HepG2 (cell line): Measurements from ENCODE around the gene PRKCB. TPM values are rescaled to one million over a fixed set of nuclear protein-coding genes. Genes with fewer than 3 reads are reported as not detected.
A peak's percentile ranks its signal among the peaks of the same experiment; 100 is the strongest.

Experiments
- ATAC-seq: fragments of 200-7000 bp; cut with Tn5 transposase; 3 replicates; pipeline ENCODE4 v1.9.1; 2020; ENCODE audit warnings: mild to moderate bottlenecking, moderate library complexity
- BruUV-seq: library from RNA; stranded (reverse); fragments of 400-500 nt; replicated peaks from 2 replicates; lab custom pipeline; 2021; lab: Mats Ljungman, UMichigan
- CTCF ChIA-PET: fragments of 300-600 bp; formaldehyde crosslinking; extraction: SDS; loops from one replicate; lab custom pipeline; 2021; ENCODE audit warnings: low total read pairs, inconsistent platforms, low intra/inter-chr PET ratio; lab: Yijun Ruan, JAX
- POLR2A ChIA-PET: fragments of 350-600 bp; sonication (Branson Sonifier 250); formaldehyde crosslinking; loops from one replicate; lab custom pipeline; 2020; ENCODE audit warnings: antibody characterized with exemption, inconsistent platforms; lab: Yijun Ruan, JAX
- DNase-seq: peaks from one replicate; pipeline ENCODE4 v3.0.0-alpha.2; 2015; ENCODE audit warnings: low spot score
- FAIRE-seq: peaks from 3 replicates; lab custom pipeline; 2011; peaks lifted over from hg19 to GRCh38; lab: Jason Lieb, UNC
- H2AFZ ChIP-seq: one replicate; pipeline ENCODE4 v1.6.1; 2011; ENCODE audit warnings: low read length, inconsistent platforms
- H3K27ac ChIP-seq: fragments of 300-600 bp; 3 replicates; pipeline ENCODE4 v1.8.0; 2011; ENCODE audit warnings: mixed run types, mild to moderate bottlenecking, mixed read lengths, low read length, inconsistent platforms; ENCODE audit not compliant: insufficient read depth; ENCODE audit errors: extremely low read length
- H3K27me3 ChIP-seq, 2 experiments: fragments of 200-600 bp in 1 of 2; 2 replicates in 1 of 2; 3 replicates in 1 of 2; pipeline versions ENCODE4 v1.6.0 to v1.8.0; 2011; ENCODE audit warnings: low read length in 2 of 2, mild to moderate bottlenecking in 2 of 2, moderate library complexity in 2 of 2, inconsistent platforms in 1 of 2; ENCODE audit not compliant: insufficient read depth in 2 of 2, control insufficient read depth in 1 of 2
- H3K36me3 ChIP-seq, 2 experiments: fragments of 200-600 bp in 1 of 2; replicated peaks in 1 of 2; 2 replicates in 1 of 2; 3 replicates in 1 of 2; pipeline versions ENCODE4 v1.5.1 to v1.8.0; 2011; ENCODE audit warnings: low read length in 2 of 2, inconsistent platforms in 1 of 2; ENCODE audit not compliant: insufficient read depth in 2 of 2, control insufficient read depth in 1 of 2
- H3K4me1 ChIP-seq: 2 replicates; pipeline ENCODE4 v1.5.1; 2012; ENCODE audit warnings: low read length, inconsistent platforms; ENCODE audit not compliant: insufficient read depth
- H3K4me2 ChIP-seq: 2 replicates; pipeline ENCODE4 v1.6.0; 2011; ENCODE audit warnings: low read depth, low read length, inconsistent platforms
- H3K4me3 ChIP-seq, 3 experiments: fragments of 200-600 bp in 1 of 3; sonication (generic), shearing (Covaris generic) in 1 of 3; replicated peaks in 1 of 3; 2 replicates each; pipeline ENCODE4 v1.5.1; 2011 to 2016; ENCODE audit warnings: low read length in 3 of 3, inconsistent platforms in 2 of 3, low read depth in 2 of 3, mild to moderate bottlenecking in 2 of 3, control low read depth in 1 of 3, mixed read lengths in 1 of 3; ENCODE audit not compliant: insufficient read depth in 1 of 3
- H3K79me2 ChIP-seq: one replicate; pipeline ENCODE4 v1.6.1; 2011; ENCODE audit warnings: low read length, inconsistent platforms; ENCODE audit not compliant: insufficient read depth
- H3K9ac ChIP-seq: 2 replicates; pipeline ENCODE4 v1.6.0; 2011; ENCODE audit warnings: mild to moderate bottlenecking, low read depth, low read length, inconsistent platforms; ENCODE audit not compliant: insufficient read depth
- H3K9me3 ChIP-seq: 2 replicates; pipeline ENCODE4 v1.5.1; 2012; ENCODE audit warnings: mild to moderate bottlenecking, low read length
- H4K20me1 ChIP-seq: 2 replicates; pipeline ENCODE4 v1.6.0; 2011; ENCODE audit warnings: inconsistent platforms, mild to moderate bottlenecking, low read length, moderate library complexity; ENCODE audit not compliant: insufficient read depth
- CHCHD3 ChIP-seq: sonication (generic); formaldehyde crosslinking; IDR thresholded peaks from 2 replicates; pipeline ENCODE4 v1.8.0; 2022; ENCODE audit warnings: mild to moderate bottlenecking, missing genetic modification reagents, moderate library complexity
- MAFG ChIP-seq: sonication (generic); formaldehyde crosslinking; IDR thresholded peaks from 2 replicates; pipeline ENCODE4 v1.5.1; 2020; ENCODE audit warnings: mild to moderate bottlenecking, missing genetic modification reagents
- NR2C2 ChIP-seq: sonication (generic); formaldehyde crosslinking; IDR thresholded peaks from 2 replicates; pipeline ENCODE4 v1.4.0; 2020; ENCODE audit warnings: missing genetic modification reagents, mild to moderate bottlenecking, moderate library complexity, borderline replicate concordance
- TBX3 ChIP-seq: fragments of 450-650 bp; IDR thresholded peaks from 2 replicates; pipeline ENCODE4 v1.6.1; 2017; ENCODE audit warnings: antibody characterized with exemption, mild to moderate bottlenecking, inconsistent platforms, borderline replicate concordance
- ZSCAN21 ChIP-seq: sonication (generic); formaldehyde crosslinking; IDR thresholded peaks from 2 replicates; pipeline ENCODE4 v1.8.0; 2022; ENCODE audit warnings: mild to moderate bottlenecking, missing genetic modification reagents, moderate library complexity, borderline replicate concordance
- WGBS: methylation state at CpG from one replicate; pipeline ENCODE4 v1.1.6; 2017; ENCODE audit warnings: low lambda C conversion rate; 5-methylcytosine and 5-hydroxymethylcytosine counted together
- in situ Hi-C: cut with HindIII; loops from 2 replicates; pipeline ENCODE4 v1.10.0; 2017; ENCODE audit warnings: low pct_unique_long_range_greater_than_20kb; ENCODE audit not compliant: extremely low pct_ligation_motif_present
- intact Hi-C: fragments of 100-400 bp; cut with micrococcal nuclease; formaldehyde crosslinking; loops from one replicate; pipeline ENCODE4 v1.10.0; 2022; ENCODE audit not compliant: unreplicated experiment
- polyA plus RNA-seq, 8 experiments: library from polyadenylated mRNA; depleted of rRNA in 3 of 8; stranded (reverse) in 7 of 8; unstranded in 1 of 8; fragments of >200 nt; fragmentation: Illumina TruSeq in 4 of 8; extraction: Trizol in 4 of 8; gene quantifications; 2 replicates each; pipeline versions ENCODE4 v1.2.1 to v1.2.3, GENCODE V29; 2011 to 2016; ENCODE audit warnings: low read depth in 4 of 8, missing spikeins in 1 of 8, mixed read lengths in 1 of 8; ENCODE audit not compliant: insufficient read depth in 1 of 8
- total RNA-seq, 5 experiments: library from RNA; depleted of rRNA; stranded (reverse); fragments of >200 nt; fragmentation: Illumina TruSeq; extraction: Trizol; gene quantifications; 2 replicates each; pipeline ENCODE4 v1.2.3, GENCODE V29; 2016; ENCODE audit warnings: low read depth in 1 of 5
- TF ChIP-seq, protein P1 (sequence below): sonication (generic); formaldehyde crosslinking; IDR thresholded peaks from 2 replicates; pipeline ENCODE4 v1.8.0; 2022; ENCODE audit warnings: low read depth, missing genetic modification reagents
- TF ChIP-seq, protein P2 (sequence below): fragments of 450-650 bp; IDR thresholded peaks from 2 replicates; pipeline ENCODE4 v1.6.1; 2016
- TF ChIP-seq, protein P3 (sequence below): fragments of 450-650 bp; IDR thresholded peaks from 2 replicates; pipeline ENCODE4 v1.6.1; 2017

PRKCB gene
- total and polyA plus RNA-seq, 2 of the 13 experiments (the other 11 are each of a cell fraction or from before 2014, with no cell fraction given), result 0.01 TPM; not detected in 1

DNA sequence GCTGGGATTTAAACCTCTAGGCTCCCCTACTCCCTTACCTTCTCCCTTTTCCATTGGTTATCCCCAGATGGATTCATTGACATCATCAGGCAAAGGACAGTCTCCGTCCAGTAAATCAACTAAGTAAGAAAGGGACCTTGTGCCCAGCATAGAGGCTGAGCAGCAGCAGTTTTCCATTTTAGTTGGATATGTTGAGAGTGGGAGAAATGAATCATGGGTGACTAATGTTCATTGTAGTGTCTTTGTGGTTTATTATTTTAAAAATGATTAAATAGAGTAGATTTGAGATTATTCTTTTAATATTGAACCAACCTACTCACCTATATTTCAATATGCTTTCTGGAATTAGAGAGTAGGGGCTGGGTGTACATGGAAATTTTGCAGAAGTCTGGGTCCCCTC lies 321.0 kb downstream of the PRKCB start:
- WGBS, result 6% methylated on average over 1 of the region's 1 CpG
- H3K9ac ChIP-seq, result no peak overlapping the region
- intact Hi-C loops, result no loop called here
- no peaks in the 10 kb centered on the region for H3K9me3 ChIP-seq
- in situ Hi-C loops, result loop anchor here (10.0 kb wide), 1 partner anchor 242 kb away; no protein-coding TSS in a partner anchor
- ChIA-PET CTCF (no interaction called here), POLR2A (no interaction called here)
- no peaks in the 10 kb centered on the region for H3K4me1 ChIP-seq
- ATAC-seq (no peak), FAIRE-seq (no peak), DNase-seq (no peak)
- no peak overlapping the region for H3K4me3 ChIP-seq
- BruUV-seq, result no TSS peak
- TF ChIP-seq NR2C2 (CRISPR knock-in tag) (no peak), CHCHD3 (CRISPR knock-in tag) (no peak), MAFG (no peak), TBX3 (no peak)
- TF ChIP-seq, protein P1, sequence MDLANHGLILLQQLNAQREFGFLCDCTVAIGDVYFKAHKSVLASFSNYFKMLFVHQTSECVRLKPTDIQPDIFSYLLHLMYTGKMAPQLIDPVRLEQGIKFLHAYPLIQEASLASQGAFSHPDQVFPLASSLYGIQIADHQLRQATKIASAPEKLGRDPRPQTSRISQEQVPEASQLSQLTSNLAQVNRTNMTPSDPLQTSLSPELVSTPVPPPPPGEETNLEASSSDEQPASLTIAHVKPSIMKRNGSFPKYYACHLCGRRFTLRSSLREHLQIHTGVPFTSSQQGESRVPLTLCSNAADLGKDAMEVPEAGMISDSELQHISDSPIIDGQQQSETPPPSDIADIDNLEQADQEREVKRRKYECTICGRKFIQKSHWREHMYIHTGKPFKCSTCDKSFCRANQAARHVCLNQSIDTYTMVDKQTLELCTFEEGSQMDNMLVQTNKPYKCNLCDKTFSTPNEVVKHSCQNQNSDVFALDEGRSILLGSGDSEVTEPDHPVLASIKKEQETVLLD (CRISPR knock-in tag), result no peak
- no peak overlapping the region for H3K27ac ChIP-seq
- H3K79me2 ChIP-seq, result no peaks in the 10 kb centered on the region
- no peaks in the 10 kb centered on the region for H4K20me1 ChIP-seq
- no peaks in the 10 kb centered on the region for H3K36me3 ChIP-seq
- H3K4me2 ChIP-seq, result no peak overlapping the region
- no peak overlapping the region for H2AFZ ChIP-seq
- H3K27me3 ChIP-seq, result peaks cover 0 to 4% of the 10 kb centered on the region in 2 experiments; a peak in 1 of 5 replicates

DNA sequence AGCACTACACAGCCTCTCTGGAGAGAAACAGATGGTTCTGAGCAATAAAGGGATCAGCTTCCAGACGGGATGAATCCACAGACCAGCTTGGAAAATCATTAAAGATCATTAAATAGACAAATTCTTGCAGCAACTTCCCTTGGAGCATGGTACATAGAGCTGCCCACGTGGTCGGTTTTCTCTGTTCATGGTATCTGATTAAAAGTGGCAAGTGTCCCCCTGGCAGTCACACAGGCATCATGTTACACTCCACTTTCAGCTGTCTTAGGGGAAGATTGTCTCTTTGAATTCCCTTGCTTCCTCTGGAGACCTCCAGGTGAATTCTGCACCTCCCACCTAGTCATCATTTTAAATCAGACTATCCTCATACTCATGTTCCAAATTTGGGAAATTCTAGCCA lies 328.2 kb downstream of the PRKCB start:
- Histone ChIP-seq H3K4me2 (no peak overlapping the region), H2AFZ (no peak overlapping the region), H3K27ac (no peak overlapping the region), H3K9me3 (no peaks in the 10 kb centered on the region), H3K79me2 (no peaks in the 10 kb centered on the region), H3K9ac (no peak overlapping the region), H3K4me3 (no peak overlapping the region), H4K20me1 (no peaks in the 10 kb centered on the region), H3K36me3 (no peaks in the 10 kb centered on the region), H3K4me1 (no peaks in the 10 kb centered on the region), H3K27me3 (no peaks in the 10 kb centered on the region; a peak in 2 of 5 replicates)
- ATAC-seq (no peak), DNase-seq (no peak), FAIRE-seq (no peak)
- POLR2A ChIA-PET, result no interaction called here
- WGBS, result 0% methylated on average over 3 of the region's 3 CpGs
- intact Hi-C loops (no loop called here), in situ Hi-C loops (no loop called here)
- TF ChIP-seq, protein P2, sequence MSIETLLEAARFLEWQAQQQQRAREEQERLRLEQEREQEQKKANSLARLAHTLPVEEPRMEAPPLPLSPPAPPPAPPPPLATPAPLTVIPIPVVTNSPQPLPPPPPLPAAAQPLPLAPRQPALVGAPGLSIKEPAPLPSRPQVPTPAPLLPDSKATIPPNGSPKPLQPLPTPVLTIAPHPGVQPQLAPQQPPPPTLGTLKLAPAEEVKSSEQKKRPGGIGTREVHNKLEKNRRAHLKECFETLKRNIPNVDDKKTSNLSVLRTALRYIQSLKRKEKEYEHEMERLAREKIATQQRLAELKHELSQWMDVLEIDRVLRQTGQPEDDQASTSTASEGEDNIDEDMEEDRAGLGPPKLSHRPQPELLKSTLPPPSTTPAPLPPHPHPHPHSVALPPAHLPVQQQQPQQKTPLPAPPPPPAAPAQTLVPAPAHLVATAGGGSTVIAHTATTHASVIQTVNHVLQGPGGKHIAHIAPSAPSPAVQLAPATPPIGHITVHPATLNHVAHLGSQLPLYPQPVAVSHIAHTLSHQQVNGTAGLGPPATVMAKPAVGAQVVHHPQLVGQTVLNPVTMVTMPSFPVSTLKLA, result peak; percentile 93
- TF ChIP-seq, protein P3, sequence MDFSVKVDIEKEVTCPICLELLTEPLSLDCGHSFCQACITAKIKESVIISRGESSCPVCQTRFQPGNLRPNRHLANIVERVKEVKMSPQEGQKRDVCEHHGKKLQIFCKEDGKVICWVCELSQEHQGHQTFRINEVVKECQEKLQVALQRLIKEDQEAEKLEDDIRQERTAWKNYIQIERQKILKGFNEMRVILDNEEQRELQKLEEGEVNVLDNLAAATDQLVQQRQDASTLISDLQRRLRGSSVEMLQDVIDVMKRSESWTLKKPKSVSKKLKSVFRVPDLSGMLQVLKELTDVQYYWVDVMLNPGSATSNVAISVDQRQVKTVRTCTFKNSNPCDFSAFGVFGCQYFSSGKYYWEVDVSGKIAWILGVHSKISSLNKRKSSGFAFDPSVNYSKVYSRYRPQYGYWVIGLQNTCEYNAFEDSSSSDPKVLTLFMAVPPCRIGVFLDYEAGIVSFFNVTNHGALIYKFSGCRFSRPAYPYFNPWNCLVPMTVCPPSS, result no peak
- TF ChIP-seq ZSCAN21, result no peak
- CTCF ChIA-PET, result no interaction called here
- no TSS peak for BruUV-seq
